Nasal cavity respiratory epithelium epithelial cell of viscerocranial mucosa (primary cell): Measurements from ENCODE around the gene PLAAT5. TPM values are rescaled to one million over a fixed set of nuclear protein-coding genes. Genes with fewer than 3 reads are reported as not detected.

Experiments
- total RNA-seq: library from RNA; depleted of rRNA; stranded (reverse); fragments of >200 nt; gene quantifications from 2 replicates; pipeline ENCODE4 v1.2.3, GENCODE V29; 2014

Gene PLAAT5
- not detected in 2 replicates for total RNA-seq

DNA sequence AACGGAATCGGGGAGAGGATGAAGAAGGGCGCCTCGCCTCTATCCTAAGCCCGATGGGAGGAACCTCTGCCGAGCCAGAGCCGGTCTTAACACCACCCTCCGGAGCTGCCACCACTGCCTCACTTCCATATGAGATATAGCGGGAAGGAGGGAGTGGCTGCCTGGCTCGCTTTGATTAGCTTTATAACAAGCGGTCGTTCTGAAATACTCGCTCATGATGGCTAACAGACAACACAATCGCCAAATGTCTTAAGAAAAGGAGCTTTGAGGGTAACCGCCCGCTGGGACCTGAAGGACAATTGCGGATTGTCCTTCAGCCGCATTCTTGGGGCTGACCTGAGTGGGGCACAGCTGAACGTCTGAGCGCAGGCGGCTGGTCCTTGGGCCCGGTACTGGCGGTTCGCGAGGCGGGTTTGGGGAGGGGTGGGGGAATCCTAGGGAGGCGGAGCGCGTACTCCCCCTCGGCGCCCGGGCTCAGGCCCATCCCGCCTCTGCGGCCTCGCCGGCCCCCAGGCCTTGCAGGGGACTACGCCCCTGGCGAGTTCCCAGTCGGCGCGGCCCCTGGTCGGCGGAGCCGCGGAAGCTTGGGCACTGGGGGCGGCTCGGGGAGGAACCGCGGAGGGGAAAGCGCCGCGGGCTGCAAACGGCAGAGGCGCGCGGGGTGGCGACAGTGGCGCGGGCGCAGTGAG lies at the start of gene PLAAT5:
PLAAT5 (minus strand) TSS at position 617 of the 689 bp plus-strand sequence; CDS start at position 484, 133 bp downstream.

DNA sequence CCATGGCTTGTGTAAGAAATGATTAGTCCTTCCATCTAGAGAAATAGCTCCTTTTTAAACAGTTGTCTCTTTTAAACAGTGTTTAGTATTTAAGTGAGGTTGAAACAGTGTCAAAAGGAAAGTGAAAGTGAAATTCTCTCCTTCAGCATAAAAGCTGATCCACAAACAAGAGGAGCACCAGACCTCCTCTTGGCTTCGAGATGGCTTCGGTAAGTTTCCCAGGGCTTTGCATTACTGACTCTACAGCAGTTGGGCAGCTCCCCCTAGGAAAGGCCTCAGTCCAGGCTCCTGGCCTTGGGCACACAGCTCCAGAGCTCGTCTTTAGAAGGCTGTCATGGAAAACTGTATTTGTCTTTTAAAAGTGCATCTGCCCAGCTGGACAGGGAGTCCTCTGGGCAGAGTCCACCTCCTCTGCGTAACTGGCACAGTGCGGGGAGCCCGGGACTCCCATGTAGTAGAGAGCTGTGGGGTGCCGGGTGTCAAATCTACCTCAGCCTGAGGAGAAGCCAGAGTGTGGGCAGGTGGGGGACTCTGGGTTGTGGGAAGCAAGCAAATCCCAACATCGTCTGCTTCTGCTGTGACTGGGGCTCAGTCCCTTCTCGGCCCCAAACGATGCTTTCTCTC lies 45.8 kb upstream of the PLAAT5 start, which contains the start of gene PLAAT4:
PLAAT4 (plus strand) TSS at position 140 of the 624 bp plus-strand sequence; CDS start at position 201, 61 bp downstream.

DNA sequence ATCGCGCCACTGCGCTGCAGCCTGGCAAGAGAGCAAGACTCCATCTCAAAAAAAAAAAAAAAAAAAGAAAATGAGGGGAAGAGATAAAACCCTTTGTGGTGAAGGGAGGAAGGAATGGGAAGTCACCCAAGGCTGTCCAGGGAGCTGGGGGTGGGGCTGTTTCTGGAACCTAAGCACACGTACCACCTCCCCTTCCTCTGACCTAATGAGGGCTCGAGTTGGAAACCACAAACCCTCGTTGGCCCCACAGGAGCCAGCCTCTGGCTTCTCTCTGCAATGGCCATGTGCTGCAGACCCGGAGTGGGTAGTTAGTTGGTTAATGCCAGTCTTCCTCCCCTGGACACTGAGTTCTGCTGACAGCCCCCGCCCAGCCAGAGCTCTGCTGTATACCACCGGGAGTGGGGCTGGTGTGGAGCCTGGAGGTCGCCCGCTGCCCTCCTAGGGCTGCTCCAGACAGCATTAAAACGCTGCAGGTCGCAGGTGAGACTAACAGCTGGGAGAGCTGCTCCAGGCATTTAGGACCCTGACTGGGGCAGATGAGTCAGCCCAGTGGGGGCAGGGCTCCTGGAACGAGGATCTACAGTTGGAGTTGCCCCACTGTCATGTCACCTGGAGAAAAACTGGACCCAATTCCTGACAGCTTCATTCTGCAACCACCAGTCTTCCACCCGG lies 15.0 kb upstream of the PLAAT5 start, which contains the start of gene LGALS12:
LGALS12 (plus strand) TSS at position 228 of the 672 bp plus-strand sequence; CDS start at position 603, 375 bp downstream.

Other genes with a start within 250 kb of the PLAAT5 start
- not detected in 2 replicates for gene SLC22A25, start 247.6 kb downstream of the PLAAT5 start, total RNA-seq
- not detected in 2 replicates for gene SLC22A9, start 121.4 kb downstream of the PLAAT5 start, total RNA-seq
- not detected in 2 replicates for gene LGALS12, start 14.9 kb upstream of the PLAAT5 start, total RNA-seq
- gene PLAAT4, start 45.6 kb upstream of the PLAAT5 start, total RNA-seq, result 1.0 and 8.6 TPM in 2 replicates
- 0.50 and 2.4 TPM in 2 replicates for gene PLAAT2, start 72.2 kb upstream of the PLAAT5 start, total RNA-seq
- gene PLAAT3, start 123.3 kb upstream of the PLAAT5 start, total RNA-seq, result 0.28 and 5.8 TPM in 2 replicates
- gene ATL3, start 180.2 kb upstream of the PLAAT5 start, total RNA-seq, result 93.1 and 99.5 TPM in 2 replicates
- gene RTN3, start 190.3 kb upstream of the PLAAT5 start, total RNA-seq, result 34.2 and 62.9 TPM in 2 replicates